Hepatocyte (in vitro differentiated cells): Measurements from ENCODE around the gene HPCAL4. TPM values are rescaled to one million over a fixed set of nuclear protein-coding genes. Genes with fewer than 3 reads are reported as not detected.

Experiments
- DNase-seq: peaks from one replicate; pipeline ENCODE4 v3.0.0-alpha.2; 2016; ENCODE audit warnings: low spot score
- H2AFZ ChIP-seq: fragments of 200-600 bp; sonication (generic); 2 replicates; pipeline ENCODE4 v1.6.0; 2016; ENCODE audit warnings: antibody characterized with exemption, mild to moderate bottlenecking
- H3K27ac ChIP-seq: fragments of 200-600 bp; sonication (generic); 2 replicates; pipeline ENCODE4 v1.5.1; 2016; ENCODE audit warnings: mild to moderate bottlenecking
- H3K27me3 ChIP-seq: fragments of 200-600 bp; sonication (generic); 2 replicates; pipeline ENCODE4 v1.6.1; 2016
- H3K36me3 ChIP-seq: fragments of 200-600 bp; sonication (generic); replicated peaks from 2 replicates; pipeline ENCODE4 v1.5.1; 2016; ENCODE audit warnings: low read depth; ENCODE audit not compliant: insufficient read depth
- H3K4me1 ChIP-seq: fragments of 200-600 bp; sonication (generic); 2 replicates; pipeline ENCODE4 v1.5.1; 2016; ENCODE audit warnings: mild to moderate bottlenecking, moderate library complexity; ENCODE audit not compliant: insufficient read depth
- H3K4me2 ChIP-seq: fragments of 200-600 bp; sonication (generic); 2 replicates; pipeline ENCODE4 v1.6.0; 2016
- H3K4me3 ChIP-seq: fragments of 200-600 bp; sonication (generic); 2 replicates; pipeline ENCODE4 v1.5.1; 2016; ENCODE audit warnings: mild to moderate bottlenecking
- H3K79me2 ChIP-seq: fragments of 200-600 bp; sonication (generic); 2 replicates; pipeline ENCODE4 v1.6.0; 2017; ENCODE audit warnings: mild to moderate bottlenecking
- H3K9me2 ChIP-seq: fragments of 200-600 bp; sonication (generic); replicated peaks from 2 replicates; pipeline ENCODE4 v1.6.0; 2017; ENCODE audit warnings: mild to moderate bottlenecking; ENCODE audit not compliant: insufficient read depth
- H3K9me3 ChIP-seq: fragments of 200-600 bp; sonication (generic); 2 replicates; pipeline ENCODE4 v1.5.1; 2016; ENCODE audit warnings: low read depth, mild to moderate bottlenecking
- H4K20me1 ChIP-seq: fragments of 200-600 bp; sonication (generic); 2 replicates; pipeline ENCODE4 v1.6.0; 2016; ENCODE audit warnings: mild to moderate bottlenecking; ENCODE audit not compliant: insufficient read depth, poor library complexity, severe bottlenecking
- CTCF ChIP-seq: fragments of 200-600 bp; sonication (generic); IDR thresholded peaks from 2 replicates; pipeline ENCODE4 v1.5.1; 2016; ENCODE audit warnings: antibody characterized with exemption, mild to moderate bottlenecking; ENCODE audit not compliant: poor library complexity
- EZH2 ChIP-seq: fragments of 200-600 bp; sonication (generic); IDR thresholded peaks from 2 replicates; pipeline ENCODE4 v1.6.1; 2016; ENCODE audit warnings: antibody characterized with exemption, mild to moderate bottlenecking, borderline replicate concordance
- EZH2phosphoT487 ChIP-seq: fragments of 200-600 bp; sonication (generic); IDR thresholded peaks from one replicate; pipeline ENCODE4 v1.6.1; 2018; ENCODE audit warnings: antibody characterized with exemption, mild to moderate bottlenecking, low read depth, moderate library complexity; ENCODE audit not compliant: unreplicated experiment, severe bottlenecking
- WGBS: methylation state at CpG from one replicate; pipeline ENCODE4 v1.1.6; 2016; ENCODE audit warnings: low lambda C conversion rate; ENCODE audit errors: missing lambda C conversion rate; 5-methylcytosine and 5-hydroxymethylcytosine counted together
- polyA plus RNA-seq: library from polyadenylated mRNA; unstranded; fragments of >200 nt; fragmentation: Nextera tagmentation; extraction: Ambion mirVana; gene quantifications from 2 replicates; pipeline ENCODE4 v1.2.1, GENCODE V29; 2016
- total RNA-seq: library from RNA; depleted of rRNA; stranded (reverse); fragments of >200 nt; gene quantifications from 2 replicates; pipeline ENCODE4 v1.2.3, GENCODE V29; 2014

The HPCAL4 gene
- total and polyA plus RNA-seq, 2 experiments from 2014 or later = 13.8 to 15.8 TPM

- H3K9me3 ChIP-seq = no peaks in the 10 kb centered on the region
- peak overlapping the region; percentile 72 for H3K4me2 ChIP-seq
- H2AFZ ChIP-seq = no peak overlapping the region
- H3K79me2 ChIP-seq = no peaks in the 10 kb centered on the region
- H4K20me1 ChIP-seq = no peaks in the 10 kb centered on the region
- H3K27ac ChIP-seq = no peak overlapping the region
- no peaks in the 10 kb centered on the region for H3K9me2 ChIP-seq
- 16% methylated on average over 12 of the region's 12 CpGs for WGBS
- no peak overlapping the region for H3K4me3 ChIP-seq
- peaks cover 8% of the 10 kb centered on the region for H3K4me1 ChIP-seq
- DNase-seq = peak; percentile 52
- H3K27me3 ChIP-seq = peaks cover 6% of the 10 kb centered on the region
- H3K36me3 ChIP-seq = no peaks in the 10 kb centered on the region
- TF ChIP-seq EZH2 (no peak), CTCF (no peak), EZH2phosphoT487 (no peak)
Measured at GRCh38 chr1:39701049-39701439, 9.8 kb upstream of the HPCAL4 start.

- WGBS = 84% methylated on average over 3 of the region's 3 CpGs
- no peaks in the 10 kb centered on the region for H3K9me3 ChIP-seq
- no peaks in the 10 kb centered on the region for H3K36me3 ChIP-seq
- peaks cover 11% of the 10 kb centered on the region for H3K27me3 ChIP-seq
- H3K4me3 ChIP-seq = no peak overlapping the region
- no peaks in the 10 kb centered on the region for H3K9me2 ChIP-seq
- H2AFZ ChIP-seq = no peak overlapping the region
- no peak overlapping the region for H3K4me2 ChIP-seq
- H4K20me1 ChIP-seq = no peaks in the 10 kb centered on the region
- no peak for DNase-seq
- no peak for TF ChIP-seq EZH2
- TF ChIP-seq CTCF = no peak
- TF ChIP-seq EZH2phosphoT487 = no peak
- H3K79me2 ChIP-seq = no peaks in the 10 kb centered on the region
- peaks cover 8% of the 10 kb centered on the region for H3K4me1 ChIP-seq
- no peak overlapping the region for H3K27ac ChIP-seq
Measured at GRCh38 chr1:39700348-39700747, 9.1 kb upstream of the HPCAL4 start.

- no peaks in the 10 kb centered on the region for H3K36me3 ChIP-seq
Measured at GRCh38 chr1:39699419-39699818, 8.2 kb upstream of the HPCAL4 start.

GRCh38 chr1:39698568-39698967 lies 7.3 kb upstream of the HPCAL4 start:
- peaks cover 27% of the 10 kb centered on the region for H3K27me3 ChIP-seq
- no peaks in the 10 kb centered on the region for H3K36me3 ChIP-seq
- no peaks in the 10 kb centered on the region for H3K9me2 ChIP-seq
- H3K27ac ChIP-seq = no peak overlapping the region
- H3K79me2 ChIP-seq = no peaks in the 10 kb centered on the region
- TF ChIP-seq EZH2 (no peak), CTCF (no peak), EZH2phosphoT487 (no peak)
- no peaks in the 10 kb centered on the region for H3K9me3 ChIP-seq
- 74% methylated on average over 4 of the region's 4 CpGs for WGBS
- H3K4me2 ChIP-seq = no peak overlapping the region
- no peak for DNase-seq
- H3K4me3 ChIP-seq = no peak overlapping the region
- peaks cover 8% of the 10 kb centered on the region for H3K4me1 ChIP-seq
- H4K20me1 ChIP-seq = no peaks in the 10 kb centered on the region
- H2AFZ ChIP-seq = no peak overlapping the region

More at GRCh38 chr1:39699419-39699818, 8.2 kb upstream of the HPCAL4 start:
- Histone ChIP-seq H3K27me3 (peaks cover 20% of the 10 kb centered on the region), H3K4me2 (no peak overlapping the region), H3K4me1 (peaks cover 8% of the 10 kb centered on the region), H3K9me2 (no peaks in the 10 kb centered on the region), H3K27ac (no peak overlapping the region), H2AFZ (no peak overlapping the region), H3K4me3 (no peak overlapping the region), H3K9me3 (no peaks in the 10 kb centered on the region), H4K20me1 (no peaks in the 10 kb centered on the region), H3K79me2 (no peaks in the 10 kb centered on the region)
- 90% methylated on average over 3 of the region's 3 CpGs for WGBS
- no peak for DNase-seq
- no peak for TF ChIP-seq EZH2phosphoT487
